ENCODE measurements around the gene MPEG1. TPM values are rescaled to one million over a fixed set of nuclear protein-coding genes. Genes with fewer than 3 reads are reported as not detected.

Gene MPEG1
- total RNA-seq, 1 experiment from 2014 or later: not detected

DNA sequence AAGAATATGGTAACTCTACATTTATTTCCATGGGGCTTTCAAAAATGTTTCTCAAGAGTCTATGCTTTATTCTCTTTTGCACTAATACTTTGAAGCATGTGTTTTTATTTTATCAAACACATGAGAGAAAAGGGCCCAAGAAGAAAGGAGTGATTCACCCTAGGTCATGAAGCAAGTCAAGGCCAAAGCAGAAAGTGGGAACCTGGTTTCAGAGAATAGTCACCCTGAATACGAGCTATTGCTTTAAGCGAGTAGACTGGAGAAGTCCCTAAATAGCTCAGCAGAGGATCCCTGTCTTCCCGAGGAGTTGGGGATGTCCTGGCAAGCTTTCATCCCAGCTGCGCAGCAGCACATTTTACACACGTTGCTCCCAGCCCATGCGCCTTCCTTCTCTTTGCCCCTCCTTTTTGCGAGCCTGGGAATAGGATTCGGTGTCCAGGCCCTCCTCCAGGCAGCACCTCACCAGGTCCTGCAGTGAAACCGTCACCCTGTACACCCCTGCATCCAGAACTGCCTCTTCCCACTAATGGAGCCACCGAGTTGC lies 19.1 kb downstream of the MPEG1 start:
- no peak overlapping the region for H2AK5ac ChIP-seq (ENCODE audit: insufficient read length, low read length)
- no peaks in the 10 kb centered on the region for H3K27me3 ChIP-seq (ENCODE audit: insufficient read depth, low read length)
- no peak overlapping the region for H3K14ac ChIP-seq (ENCODE audit: insufficient read depth, low read length)
- H2BK20ac ChIP-seq (ENCODE audit: low read depth, low read length, poor library complexity, severe bottlenecking): no peak overlapping the region
- Mint-ChIP-seq H3K27me3 (ENCODE audit: low read depth) (no peaks in the 10 kb centered on the region), H3K4me3 (no peak overlapping the region), H3K9me3 (peaks cover 0 to 4% of the 10 kb centered on the region in 2 experiments; a peak in 3 of 5 replicates), H3K36me3 (ENCODE audit: insufficient read depth in 1 of 3, low read depth in 3 of 3) (peaks cover 47 to 88% (median 64%) of the 10 kb centered on the region in 3 experiments), H3K4me1 (no peaks in the 10 kb centered on the region; a peak in 1 of 4 replicates), H3K27ac (no peak overlapping the region)
- TF ChIP-seq, protein P1, sequence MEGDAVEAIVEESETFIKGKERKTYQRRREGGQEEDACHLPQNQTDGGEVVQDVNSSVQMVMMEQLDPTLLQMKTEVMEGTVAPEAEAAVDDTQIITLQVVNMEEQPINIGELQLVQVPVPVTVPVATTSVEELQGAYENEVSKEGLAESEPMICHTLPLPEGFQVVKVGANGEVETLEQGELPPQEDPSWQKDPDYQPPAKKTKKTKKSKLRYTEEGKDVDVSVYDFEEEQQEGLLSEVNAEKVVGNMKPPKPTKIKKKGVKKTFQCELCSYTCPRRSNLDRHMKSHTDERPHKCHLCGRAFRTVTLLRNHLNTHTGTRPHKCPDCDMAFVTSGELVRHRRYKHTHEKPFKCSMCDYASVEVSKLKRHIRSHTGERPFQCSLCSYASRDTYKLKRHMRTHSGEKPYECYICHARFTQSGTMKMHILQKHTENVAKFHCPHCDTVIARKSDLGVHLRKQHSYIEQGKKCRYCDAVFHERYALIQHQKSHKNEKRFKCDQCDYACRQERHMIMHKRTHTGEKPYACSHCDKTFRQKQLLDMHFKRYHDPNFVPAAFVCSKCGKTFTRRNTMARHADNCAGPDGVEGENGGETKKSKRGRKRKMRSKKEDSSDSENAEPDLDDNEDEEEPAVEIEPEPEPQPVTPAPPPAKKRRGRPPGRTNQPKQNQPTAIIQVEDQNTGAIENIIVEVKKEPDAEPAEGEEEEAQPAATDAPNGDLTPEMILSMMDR (conservative IDR thresholded peaks at IDR 0.05): no peak
- no peak overlapping the region for H3K18ac ChIP-seq (ENCODE audit: insufficient read length, low read depth, low read length)
- no peak overlapping the region for H2BK12ac ChIP-seq (ENCODE audit: insufficient read length, low read depth, low read length)
- H2BK5ac ChIP-seq (ENCODE audit: insufficient read length, low read length): no peak overlapping the region
- H3T11ph ChIP-seq (ENCODE audit: low read length): no peak overlapping the region
- H3K23me2 ChIP-seq (ENCODE audit: insufficient read length, low read depth, low read length, poor library complexity, severe bottlenecking): no peaks in the 10 kb centered on the region
- H3K79me2 ChIP-seq (ENCODE audit: insufficient read depth, low read length): no peaks in the 10 kb centered on the region; the same call in 1 of the 2 replicates
- no peak overlapping the region for H2BK120ac ChIP-seq (ENCODE audit: low read depth, low read length, poor library complexity, severe bottlenecking)
- H4K91ac ChIP-seq (ENCODE audit: insufficient read length, low read depth, low read length): no peak overlapping the region
- no peak overlapping the region for H3K4ac ChIP-seq (ENCODE audit: low read depth, low read length)
- peaks cover 6% of the 10 kb centered on the region for H3K9me3 ChIP-seq (ENCODE audit: control insufficient read depth, low read depth, low read length)
- no peaks in the 10 kb centered on the region for H3K4me1 ChIP-seq (ENCODE audit: insufficient read depth, low read length)
- no peak for DNase-seq
- WGBS (ENCODE audit: extremely low coverage, insufficient read length, low lambda C conversion rate): no CpG with 5 or more reads among the region's 10 CpGs
- no peak overlapping the region for H3K4me2 ChIP-seq (ENCODE audit: insufficient read depth, insufficient read length, low read length)
- no peak overlapping the region for H3K27ac ChIP-seq (ENCODE audit: insufficient read length, low read depth, low read length)
- H3K9ac ChIP-seq (ENCODE audit: extremely low read depth, insufficient read length, low read length): no peak overlapping the region
- H3K79me1 ChIP-seq (ENCODE audit: insufficient read depth, low read depth, low read length, poor library complexity, severe bottlenecking): no peaks in the 10 kb centered on the region
- no peak overlapping the region for H4K5ac ChIP-seq (ENCODE audit: insufficient read length, low read depth, low read length)
- no peak overlapping the region for H3K23ac ChIP-seq (ENCODE audit: insufficient read length, low read depth, low read length)
- no peaks in the 10 kb centered on the region for H4K20me1 ChIP-seq (ENCODE audit: control insufficient read depth, insufficient read depth, insufficient read length)
- H3K56ac ChIP-seq (ENCODE audit: insufficient read length, low read depth, low read length): no peak overlapping the region
- H4K8ac ChIP-seq (replicated peaks; ENCODE audit: insufficient read length, low read depth, low read length): no peak overlapping the region
- no peak overlapping the region for H2BK15ac ChIP-seq (ENCODE audit: low read depth, low read length)
- no peak overlapping the region for H2AFZ ChIP-seq (ENCODE audit: low read length)
